ENCODE results near the gene CCNH.

The CCNH gene

GRCh38 chr5:87372705-87373104, 40.0 kb downstream of the CCNH start:
- no peak for DNase-seq
- no peak overlapping the region for H3K27ac ChIP-seq
- H3K27me3 ChIP-seq (ENCODE audit: insufficient read depth, low read depth, severe bottlenecking) = no peaks in the 10 kb centered on the region
- H3K36me3 ChIP-seq = peaks cover 17% of the 10 kb centered on the region
- H3K9me3 ChIP-seq (ENCODE audit: severe bottlenecking) = no peaks in the 10 kb centered on the region
- TF ChIP-seq CTCF (IDR thresholded peaks at IDR 0.05; ENCODE audit: low read depth, low read length) = no peak
- H3K4me3 ChIP-seq (ENCODE audit: low read depth, low read length) = no peak overlapping the region

- Histone ChIP-seq H3K9me3 (ENCODE audit: severe bottlenecking) (no peaks in the 10 kb centered on the region), H3K36me3 (peaks cover 11% of the 10 kb centered on the region), H3K27me3 (ENCODE audit: insufficient read depth, low read depth, severe bottlenecking) (no peaks in the 10 kb centered on the region), H3K4me3 (ENCODE audit: low read depth, low read length) (no peak overlapping the region), H3K27ac (no peak overlapping the region)
- TF ChIP-seq CTCF (IDR thresholded peaks at IDR 0.05; ENCODE audit: low read depth, low read length) = no peak
- no peak for DNase-seq
These were observed 43.3 kb downstream of the CCNH start for GRCh38 chr5:87369431-87369830.

GRCh38 chr5:87368601-87369000, 44.1 kb downstream of the CCNH start:
- H3K9me3 ChIP-seq (ENCODE audit: severe bottlenecking) = no peaks in the 10 kb centered on the region
- no peak for DNase-seq
- no peak overlapping the region for H3K4me3 ChIP-seq (ENCODE audit: low read depth, low read length)
- no peak overlapping the region for H3K27ac ChIP-seq
- H3K27me3 ChIP-seq (ENCODE audit: insufficient read depth, low read depth, severe bottlenecking) = no peaks in the 10 kb centered on the region
- no peak for TF ChIP-seq CTCF (IDR thresholded peaks at IDR 0.05; ENCODE audit: low read depth, low read length)
- H3K36me3 ChIP-seq = peaks cover 15% of the 10 kb centered on the region

- H3K4me3 ChIP-seq (ENCODE audit: low read depth, low read length) = no peak overlapping the region
- H3K27ac ChIP-seq = no peak overlapping the region
- no peak for DNase-seq
- no peaks in the 10 kb centered on the region for H3K27me3 ChIP-seq (ENCODE audit: insufficient read depth, low read depth, severe bottlenecking)
- no peak for TF ChIP-seq CTCF (IDR thresholded peaks at IDR 0.05; ENCODE audit: low read depth, low read length)
- H3K9me3 ChIP-seq (ENCODE audit: severe bottlenecking) = no peaks in the 10 kb centered on the region
- H3K36me3 ChIP-seq = peaks cover 11% of the 10 kb centered on the region
These were observed 45.5 kb downstream of the CCNH start for GRCh38 chr5:87367243-87367642.

GRCh38 chr5:87361536-87362213, 51.1 kb downstream of the CCNH start:
- DNase-seq = no peak
- no peak overlapping the region for H3K27ac ChIP-seq
- no peak for TF ChIP-seq CTCF (IDR thresholded peaks at IDR 0.05; ENCODE audit: low read depth, low read length)
- H3K9me3 ChIP-seq (ENCODE audit: severe bottlenecking) = no peaks in the 10 kb centered on the region
- no peak overlapping the region for H3K4me3 ChIP-seq (ENCODE audit: low read depth, low read length)
- H3K36me3 ChIP-seq = peaks cover 12% of the 10 kb centered on the region
- H3K27me3 ChIP-seq (ENCODE audit: insufficient read depth, low read depth, severe bottlenecking) = no peaks in the 10 kb centered on the region

GRCh38 chr5:87361031-87361445, 51.7 kb downstream of the CCNH start:
- Histone ChIP-seq H3K27me3 (ENCODE audit: insufficient read depth, low read depth, severe bottlenecking) (no peaks in the 10 kb centered on the region), H3K36me3 (peaks cover 12% of the 10 kb centered on the region), H3K27ac (no peak overlapping the region), H3K9me3 (ENCODE audit: severe bottlenecking) (no peaks in the 10 kb centered on the region), H3K4me3 (ENCODE audit: low read depth, low read length) (no peak overlapping the region)
- TF ChIP-seq CTCF (IDR thresholded peaks at IDR 0.05; ENCODE audit: low read depth, low read length) = no peak
- DNase-seq = no peak

Data from WERI-Rb-1 (cell line).